AG20443 (cell line): ENCODE measurements around the gene RPS6KA2.
A peak's percentile ranks its signal among the peaks of the same experiment; 100 is the strongest.
"Not testable (repeated sequence)": the region's sequence is repeated elsewhere in the genome, so short reads cannot be mapped to it uniquely, and the experiment has no call there.

Source experiments
- DNase-seq: peaks from one replicate; pipeline ENCODE4 v3.0.0; 2012; ENCODE audit warnings: low spot score, mixed read lengths

Gene RPS6KA2

GRCh38 chr6:166369782-166370181 is 257.3 kb downstream of the RPS6KA2 start:
- no peak for DNase-seq

GRCh38 chr6:166366921-166367320 is 260.1 kb downstream of the RPS6KA2 start:
- no peak for DNase-seq

- no peak for DNase-seq
Measured at GRCh38 chr6:166365806-166366205, 261.2 kb downstream of the RPS6KA2 start.

GRCh38 chr6:166365221-166365620 is 261.8 kb downstream of the RPS6KA2 start:
- DNase-seq: peak; percentile 72

- DNase-seq: no peak
Measured at GRCh38 chr6:166364456-166364855, 262.6 kb downstream of the RPS6KA2 start.

GRCh38 chr6:166362427-166362826 is 264.6 kb downstream of the RPS6KA2 start:
- not testable (repeated sequence) for DNase-seq

- peak; percentile 58 for DNase-seq
Measured at GRCh38 chr6:166361077-166361429, 266.0 kb downstream of the RPS6KA2 start.

- DNase-seq: no peak
Measured at GRCh38 chr6:166360243-166361076, 266.6 kb downstream of the RPS6KA2 start.
